ENCODE results near the gene PCDH15.

GRCh38 chr10:54667136-54667535 is 133.9 kb downstream of the PCDH15 start:
- no peak for TF ChIP-seq CTCF (IDR thresholded peaks at IDR 0.05)
- TF ChIP-seq EP300 (IDR thresholded peaks at IDR 0.05) = no peak
- no peak for TF ChIP-seq POLR2AphosphoS5 (IDR thresholded peaks at IDR 0.05)
- no peak for TF ChIP-seq POLR2A (IDR thresholded peaks at IDR 0.05)
